Measurements from ENCODE around the gene ETV6. TPM values are rescaled to one million over a fixed set of nuclear protein-coding genes. Genes with fewer than 3 reads are reported as not detected.

The ETV6 gene
- total RNA-seq, 1 donor from 2014 or later, result 72.7 TPM

GRCh38 chr12:11838403-11838802 is 188.9 kb downstream of the ETV6 start:
- intact Hi-C loops (cut with micrococcal nuclease), result no loop called here

- intact Hi-C loops (cut with micrococcal nuclease), result no loop called here
These were observed 189.7 kb downstream of the ETV6 start for GRCh38 chr12:11839091-11839641.

DNA sequence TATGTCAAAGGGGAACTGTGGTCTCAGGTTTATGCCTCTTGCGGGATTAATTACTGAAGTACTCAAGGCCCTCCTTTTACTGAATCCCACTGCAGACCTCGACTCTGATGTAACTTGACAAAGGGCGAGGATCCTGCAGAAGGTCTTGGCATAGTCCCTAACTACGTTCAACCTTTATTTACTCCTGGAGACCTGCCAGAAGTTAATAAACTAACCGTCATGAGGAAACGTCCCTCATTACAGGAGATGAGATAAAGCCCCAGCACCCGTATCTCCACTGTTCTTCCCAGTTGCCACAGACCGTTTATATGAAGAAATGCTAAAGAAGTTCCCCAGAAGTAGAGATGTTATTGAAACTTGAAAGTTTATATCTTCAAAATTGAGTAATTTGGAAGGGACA is 190.9 kb downstream of the ETV6 start:
- intact Hi-C loops (cut with micrococcal nuclease), result no loop called here

GRCh38 chr12:11846488-11846887 is 197.0 kb downstream of the ETV6 start:
- intact Hi-C loops (cut with micrococcal nuclease), result no loop called here

GRCh38 chr12:11847539-11847938 is 198.1 kb downstream of the ETV6 start:
- intact Hi-C loops (cut with micrococcal nuclease), result no loop called here

- intact Hi-C loops (cut with micrococcal nuclease), result no loop called here
These were observed 200.5 kb downstream of the ETV6 start for GRCh38 chr12:11849757-11850504.

- intact Hi-C loops (cut with micrococcal nuclease), result no loop called here
These were observed 203.7 kb downstream of the ETV6 start for GRCh38 chr12:11853126-11853525.

DNA sequence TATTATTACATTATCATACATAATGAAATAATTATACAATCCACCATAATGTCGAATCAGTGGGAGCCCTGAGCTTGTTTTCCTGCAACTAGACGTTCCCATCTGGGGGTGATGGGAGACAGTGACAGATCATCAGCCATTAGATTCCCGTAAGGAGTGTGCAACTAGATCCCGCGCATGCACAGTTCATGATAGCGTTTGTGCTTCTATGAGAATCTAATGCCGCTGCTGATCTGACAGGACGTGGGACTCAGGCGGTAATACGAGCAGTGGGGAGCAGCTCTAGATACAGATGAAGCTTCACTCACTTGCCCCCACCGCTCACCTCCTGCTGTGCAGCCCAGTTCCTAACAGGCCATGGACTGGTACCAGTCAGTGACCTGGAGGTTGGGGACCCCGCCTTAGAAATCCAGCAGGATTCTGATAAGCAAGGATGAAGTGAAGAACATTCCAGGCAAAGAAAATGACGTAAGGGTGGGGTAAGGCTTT is 204.6 kb downstream of the ETV6 start:
- intact Hi-C loops (cut with micrococcal nuclease), result no loop called here

GRCh38 chr12:11855983-11856374 is 206.5 kb downstream of the ETV6 start:
- intact Hi-C loops (cut with micrococcal nuclease), result no loop called here

DNA sequence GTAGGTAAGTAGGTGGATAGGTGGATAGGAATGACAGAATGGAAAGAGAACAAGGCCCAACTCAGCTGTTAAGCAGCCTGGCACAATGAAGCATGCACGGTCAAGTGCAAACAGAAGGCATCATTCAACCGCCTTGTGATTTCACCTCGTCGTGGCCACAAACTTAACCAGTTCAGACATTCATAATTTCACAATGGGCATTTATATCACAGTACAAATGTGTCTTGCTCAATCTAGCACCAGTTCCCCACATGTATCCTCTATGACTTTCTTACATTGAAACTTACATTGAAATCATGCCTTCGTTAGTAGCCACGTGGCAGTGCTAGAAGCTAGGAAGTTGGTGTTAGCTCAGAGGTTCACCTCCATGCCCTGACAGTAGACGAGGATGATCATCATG is 207.5 kb downstream of the ETV6 start:
- intact Hi-C loops (cut with micrococcal nuclease), result no loop called here

GRCh38 chr12:11859705-11860425 is 210.4 kb downstream of the ETV6 start:
- intact Hi-C loops (cut with micrococcal nuclease), result no loop called here

DNA sequence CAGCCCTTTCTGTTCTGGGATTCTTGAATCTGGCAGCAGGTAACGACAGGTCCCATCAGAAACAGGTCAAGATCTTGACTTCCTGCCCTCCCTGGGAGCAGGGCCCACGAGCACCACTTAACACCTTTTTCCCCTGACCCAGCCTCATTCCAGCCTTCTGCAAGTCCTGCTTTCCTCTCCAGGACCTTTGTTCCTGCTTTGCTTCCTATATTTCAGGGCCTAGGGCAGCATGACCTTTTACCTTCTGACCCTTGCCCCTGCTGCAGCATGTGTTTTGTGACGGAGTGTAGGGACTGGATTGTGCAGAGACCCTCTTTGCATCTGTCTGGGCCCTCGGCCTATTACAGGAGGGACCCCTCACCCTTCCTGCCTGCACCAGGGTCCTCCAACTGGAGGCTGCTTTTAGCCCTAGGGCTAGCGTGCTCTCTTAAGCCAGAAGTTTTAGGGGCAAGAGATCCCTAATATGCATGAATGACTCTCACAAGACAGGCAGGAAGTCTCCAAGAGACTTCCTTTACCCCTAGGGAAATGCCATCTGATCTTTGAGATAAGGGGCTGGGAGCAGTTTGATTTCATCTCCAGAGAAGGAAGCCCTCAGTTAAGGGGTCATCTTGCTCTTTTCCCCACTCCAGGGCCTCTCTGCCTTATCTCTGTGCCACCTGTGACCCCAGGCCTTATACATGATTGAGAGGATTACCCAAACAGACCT is 211.8 kb downstream of the ETV6 start:
- intact Hi-C loops (cut with micrococcal nuclease), result no loop called here

DNA sequence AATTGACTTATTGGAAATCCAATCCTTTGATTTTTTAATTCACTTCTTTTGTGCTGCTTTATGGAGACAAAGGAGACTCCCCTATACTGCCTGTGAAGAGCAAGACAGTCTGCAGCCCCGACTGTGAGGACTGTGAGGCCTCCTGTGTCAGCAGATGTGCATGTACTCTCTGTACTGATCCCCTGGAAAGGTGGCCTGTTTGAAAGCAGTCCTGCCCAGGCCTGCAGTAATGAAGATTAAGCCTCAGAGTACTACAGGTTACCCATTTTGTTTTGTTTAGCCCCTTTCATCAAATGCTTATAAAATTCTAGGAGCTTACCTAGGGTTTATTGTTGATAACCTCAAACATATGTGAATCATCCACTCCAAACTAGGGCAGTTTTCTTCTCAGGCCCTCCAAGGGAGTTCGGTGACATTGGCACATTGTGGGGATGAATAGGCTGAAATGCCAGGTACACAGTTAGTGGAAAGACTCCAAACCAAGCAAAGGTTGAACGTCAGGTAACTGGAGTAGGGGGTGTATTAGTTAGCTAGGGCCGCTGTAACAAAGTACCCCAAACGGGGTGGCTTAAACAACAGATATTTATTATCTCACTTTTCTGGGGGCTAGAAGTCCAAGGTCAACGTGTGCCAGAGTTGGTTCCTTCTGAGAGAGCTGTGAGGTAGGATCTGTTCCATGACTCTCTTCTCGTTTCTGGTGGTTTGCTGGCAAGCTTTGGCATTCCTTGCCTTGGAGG is 212.6 kb downstream of the ETV6 start:
- intact Hi-C loops (cut with micrococcal nuclease), result no loop called here

DNA sequence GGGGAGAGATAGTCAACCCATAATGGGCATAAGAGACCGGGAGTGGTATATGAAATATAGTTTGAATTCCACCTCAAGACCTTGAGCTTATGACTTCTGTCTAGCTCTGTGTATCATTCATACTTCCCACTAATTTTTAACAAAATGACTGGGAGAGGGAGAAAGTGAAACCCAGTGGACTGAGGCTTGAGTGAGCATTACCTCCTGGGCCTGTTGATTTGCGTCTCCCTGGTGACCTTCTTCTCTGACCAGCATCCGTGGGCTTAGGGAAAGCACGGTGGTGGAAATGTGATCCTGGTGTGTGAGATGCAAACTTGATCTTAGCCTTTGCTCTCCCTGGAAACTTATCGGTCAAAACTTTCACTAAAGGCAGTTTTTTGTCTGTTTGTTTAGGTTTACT is 213.3 kb downstream of the ETV6 start:
- intact Hi-C loops (cut with micrococcal nuclease), result no loop called here

DNA sequence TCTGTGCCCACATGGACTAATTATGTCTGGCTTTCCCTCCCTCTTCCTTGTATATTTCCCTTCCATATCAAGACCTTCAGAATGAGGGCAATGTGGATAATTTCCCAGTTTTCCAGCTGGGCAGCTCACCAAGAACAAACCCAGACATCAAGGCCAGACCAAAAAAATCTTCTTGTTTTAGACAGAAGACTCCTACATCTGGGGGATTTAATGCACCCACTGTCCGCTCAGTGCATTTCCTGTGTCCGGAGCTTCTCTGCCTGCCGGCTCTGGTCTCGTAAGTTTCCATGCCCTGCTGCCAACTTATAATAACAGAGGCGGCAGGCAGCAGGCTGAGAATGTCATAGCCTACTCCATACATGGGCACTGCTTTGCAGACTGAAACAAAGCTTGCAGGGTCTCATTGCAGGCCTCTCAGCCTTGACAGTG is 214.0 kb downstream of the ETV6 start:
- intact Hi-C loops (cut with micrococcal nuclease), result no loop called here

DNA sequence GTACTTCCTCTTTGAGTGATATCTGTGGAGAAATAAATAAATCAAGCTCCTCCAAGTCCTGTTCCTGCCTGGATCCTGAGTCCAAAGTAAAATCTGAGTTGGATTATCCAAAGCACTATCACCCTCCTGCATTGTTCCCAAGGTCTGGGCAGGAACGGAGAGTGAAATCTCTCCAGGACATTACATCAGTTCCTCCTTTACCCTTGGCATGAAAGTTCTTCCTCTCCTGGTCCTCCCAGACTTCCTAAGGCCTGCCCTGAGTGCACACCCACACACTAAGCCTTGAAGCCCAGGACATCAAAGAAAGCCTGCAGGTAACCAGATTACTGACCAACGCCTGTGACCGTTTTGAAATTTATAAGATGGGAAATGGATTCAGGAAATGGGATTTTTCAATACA is 214.5 kb downstream of the ETV6 start:
- intact Hi-C loops (cut with micrococcal nuclease), result no loop called here

DNA sequence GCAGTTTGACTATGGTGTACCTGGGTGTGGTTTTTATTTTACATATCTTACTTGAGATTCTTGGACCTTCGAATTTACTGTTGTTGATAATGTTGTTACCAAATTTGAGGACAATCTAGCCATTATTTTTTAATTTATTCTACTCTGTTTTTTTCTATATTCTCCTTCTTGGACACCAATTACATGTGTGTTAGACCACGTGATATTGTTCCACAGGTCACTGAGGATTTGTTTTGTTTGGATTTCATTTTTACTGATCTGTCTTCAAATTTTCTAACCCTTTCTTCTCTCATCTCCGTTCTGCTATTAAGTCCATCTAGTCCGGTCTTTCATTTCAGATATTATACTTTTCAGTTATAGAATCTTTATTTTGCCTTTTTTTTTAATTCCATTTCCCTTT is 216.3 kb downstream of the ETV6 start:
- intact Hi-C loops (cut with micrococcal nuclease), result no loop called here

GRCh38 chr12:11868027-11868426 is 218.6 kb downstream of the ETV6 start:
- intact Hi-C loops (cut with micrococcal nuclease), result no loop called here

DNA sequence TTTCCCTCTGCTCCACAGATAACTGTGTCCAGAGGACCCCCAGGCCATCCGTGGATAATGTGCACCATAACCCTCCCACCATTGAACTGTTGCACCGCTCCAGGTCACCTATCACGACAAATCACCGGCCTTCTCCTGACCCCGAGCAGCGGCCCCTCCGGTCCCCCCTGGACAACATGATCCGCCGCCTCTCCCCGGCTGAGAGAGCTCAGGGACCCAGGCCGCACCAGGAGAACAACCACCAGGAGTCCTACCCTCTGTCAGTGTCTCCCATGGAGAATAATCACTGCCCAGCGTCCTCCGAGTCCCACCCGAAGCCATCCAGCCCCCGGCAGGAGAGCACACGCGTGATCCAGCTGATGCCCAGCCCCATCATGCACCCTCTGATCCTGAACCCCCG is 219.9 kb downstream of the ETV6 start:
- intact Hi-C loops (cut with micrococcal nuclease), result no loop called here

DNA sequence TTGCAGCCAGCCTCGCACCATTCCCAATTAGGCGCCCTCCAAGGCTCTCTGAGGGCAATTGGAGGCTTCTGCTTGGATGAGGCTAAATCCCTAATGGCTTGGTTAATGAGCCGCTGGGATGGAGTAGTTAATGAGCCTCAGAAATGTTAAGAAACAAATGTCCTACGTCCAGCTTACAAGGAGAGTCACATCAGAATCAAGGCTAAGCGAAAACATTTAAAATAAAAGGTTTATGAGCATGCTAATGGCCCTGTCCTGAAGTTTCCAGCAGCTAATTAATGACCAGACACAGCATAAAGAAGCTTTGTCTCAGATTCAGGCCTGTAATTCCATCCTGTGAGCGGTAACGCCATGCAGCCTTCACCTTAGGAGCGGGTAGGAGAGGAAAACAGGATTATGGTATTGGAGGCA is 220.6 kb downstream of the ETV6 start:
- intact Hi-C loops (cut with micrococcal nuclease), result no loop called here

GRCh38 chr12:11872055-11872454 is 222.6 kb downstream of the ETV6 start:
- intact Hi-C loops (cut with micrococcal nuclease), result no loop called here

Measured in T-helper 1 cell treated with Interleukin-12 subunit alpha and Interleukin-12 subunit beta and Interleukin-4 antibody, amounts not matched to agents 30 ng/mL and 1 ng/mL, for 36 hours (primary cell).